C4-2B (cell line): ENCODE data around the gene GAK.

Source experiments
- H3K27ac ChIP-seq: fragments of 450-650 bp; 2 replicates; pipeline ENCODE4 v1.5.1; 2017
- CTCF ChIP-seq: fragments of 450-650 bp; conservative IDR thresholded peaks from 2 replicates; pipeline ENCODE4 v1.5.1; 2017; ENCODE audit warnings: mild to moderate bottlenecking
- ZFX ChIP-seq: fragments of 450-650 bp; IDR thresholded peaks from 2 replicates; pipeline ENCODE4 v1.6.1; 2017

The GAK gene

GRCh38 chr4:909131-909571, 23.0 kb downstream of the GAK start:
- TF ChIP-seq CTCF (no peak), ZFX (no peak)

GRCh38 chr4:907691-908425, 24.3 kb downstream of the GAK start:
- no peak for TF ChIP-seq CTCF
- no peak for TF ChIP-seq ZFX
- no peak overlapping the region for H3K27ac ChIP-seq

More at GRCh38 chr4:909131-909571, 23.0 kb downstream of the GAK start:
- no peak overlapping the region for H3K27ac ChIP-seq

- H3K27ac ChIP-seq: no peak overlapping the region
- TF ChIP-seq CTCF (no peak), ZFX (no peak)
Observed at GRCh38 chr4:907103-907400, 25.1 kb downstream of the GAK start.

- H3K27ac ChIP-seq: no peak overlapping the region
- TF ChIP-seq CTCF (no peak), ZFX (no peak)
Observed at GRCh38 chr4:906339-907102, 25.6 kb downstream of the GAK start.

GRCh38 chr4:905485-906338, 26.4 kb downstream of the GAK start:
- H3K27ac ChIP-seq: no peak overlapping the region
- TF ChIP-seq ZFX: no peak
- no peak for TF ChIP-seq CTCF

- H3K27ac ChIP-seq: no peak overlapping the region
- no peak for TF ChIP-seq ZFX
- no peak for TF ChIP-seq CTCF
Observed at GRCh38 chr4:903066-904046, 28.8 kb downstream of the GAK start.
